Esophagus mucosa (tissue), 1 donor: Measurements from ENCODE around the gene PTRHD1. TPM values are rescaled to one million over a fixed set of nuclear protein-coding genes. Genes with fewer than 3 reads are reported as not detected.

Source experiments
- ATAC-seq: fragments of 200-7000 bp; cut with Tn5 transposase; one replicate; pipeline ENCODE4 v1.9.1; 2020
- total RNA-seq: library from RNA; stranded (reverse); gene quantifications from one replicate; pipeline ENCODE4 v1.2.4, GENCODE V29; 2023
- donor health status: DM: yes; HTN: yes; CAD: no.

PTRHD1 gene
- total RNA-seq, 1 donor from 2014 or later, result 34.9 TPM

DNA sequence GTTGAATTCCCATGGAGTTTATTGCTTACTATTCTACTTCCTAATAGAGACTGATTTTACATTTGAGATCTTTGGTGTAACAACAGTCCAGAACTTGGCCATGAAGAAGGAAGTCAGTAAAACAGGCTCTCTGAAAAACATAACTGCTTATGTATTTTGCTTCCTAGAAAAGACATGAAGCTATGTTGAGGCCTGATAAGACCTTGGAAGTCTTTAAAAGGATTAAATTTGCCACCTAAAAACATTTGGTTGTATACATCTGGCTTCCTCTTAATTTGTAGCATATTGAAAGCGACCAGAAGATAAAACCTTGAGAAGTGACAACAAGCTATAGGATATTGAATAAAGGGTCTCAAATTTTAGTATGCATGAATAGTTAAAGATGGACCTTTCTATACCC is 36.4 kb downstream of the PTRHD1 start:
- ATAC-seq, result no peak

DNA sequence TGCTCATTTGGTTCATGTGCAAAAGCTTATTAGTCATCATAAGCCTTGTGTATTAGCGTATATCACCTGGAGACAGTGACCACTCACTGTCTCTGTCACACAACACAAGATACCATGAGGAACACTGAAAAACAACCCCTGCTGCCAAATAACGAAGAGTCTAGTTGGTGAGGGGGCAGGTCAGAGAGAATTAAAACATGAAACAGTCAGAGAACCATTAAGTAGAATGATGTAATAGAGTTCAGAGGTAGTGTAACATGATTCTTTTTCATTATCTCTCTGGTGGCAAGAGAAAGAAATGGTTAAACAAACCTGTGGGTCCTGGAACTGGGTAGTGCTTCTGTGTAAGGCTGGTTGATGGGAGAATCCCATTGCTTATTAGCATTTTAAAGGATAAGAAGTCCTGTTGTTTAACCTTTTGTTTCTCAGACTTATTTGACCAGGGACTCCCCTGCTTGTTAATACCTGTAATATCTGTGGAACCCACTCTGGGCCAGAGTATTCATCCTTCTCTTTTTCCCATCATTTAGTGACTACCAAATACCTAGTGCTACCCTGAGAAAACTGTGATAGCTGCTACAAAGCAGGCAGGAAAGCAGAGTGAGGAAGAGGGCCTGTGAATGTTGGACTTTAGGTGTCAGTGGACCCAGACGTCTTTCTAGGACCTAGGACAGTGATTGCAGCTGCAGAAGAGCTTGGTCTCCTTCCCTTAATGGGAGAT is 38.0 kb downstream of the PTRHD1 start:
- no peak for ATAC-seq

DNA sequence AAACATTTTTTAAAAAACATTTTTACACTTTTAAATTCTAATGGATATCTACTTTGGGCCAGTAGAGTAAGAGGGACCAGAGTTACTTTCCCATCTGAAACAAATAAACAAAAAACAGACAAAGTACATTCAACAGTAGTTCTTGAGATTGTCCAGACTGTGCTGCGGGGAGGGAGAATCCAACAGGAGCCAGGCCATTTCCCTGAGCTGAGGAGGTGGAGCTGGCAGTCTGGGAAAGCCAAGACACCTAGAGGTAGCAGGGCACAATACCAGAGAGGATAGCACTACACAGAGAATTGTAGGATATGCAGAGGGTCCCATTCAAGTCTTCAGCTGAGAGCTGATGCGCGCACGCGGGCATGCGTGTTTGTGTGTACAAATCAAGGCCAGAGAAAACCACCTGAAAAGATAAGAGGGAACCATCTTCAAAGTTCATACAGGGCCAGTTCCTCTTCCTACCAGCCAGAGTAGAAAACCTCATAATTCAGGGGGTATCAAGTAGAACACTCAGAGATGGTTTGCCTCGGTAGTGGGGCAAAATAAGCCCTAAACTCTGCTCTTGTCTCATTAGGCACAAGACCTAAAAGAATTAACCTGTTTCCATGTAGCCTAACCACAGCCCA is 44.0 kb downstream of the PTRHD1 start:
- ATAC-seq, result no peak

DNA sequence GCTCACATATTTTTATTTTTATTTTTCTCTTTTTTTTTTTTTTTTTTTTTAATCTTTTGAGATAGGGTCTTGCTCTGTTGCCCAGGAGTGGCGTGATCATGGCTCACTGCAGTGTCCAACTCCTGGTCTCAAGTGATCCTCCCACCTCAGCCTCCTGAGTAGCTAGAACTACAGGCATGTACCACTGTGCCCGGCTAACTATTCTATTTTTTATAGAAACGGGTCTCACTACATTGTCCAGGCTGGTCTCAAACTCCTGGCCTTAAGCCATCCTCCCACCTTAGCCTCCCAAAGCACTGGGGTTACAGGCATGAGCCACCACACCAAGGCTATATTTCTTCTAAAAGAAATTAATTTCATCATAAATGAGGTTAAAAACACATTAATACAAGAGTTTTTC is 45.9 kb downstream of the PTRHD1 start:
- no peak for ATAC-seq

DNA sequence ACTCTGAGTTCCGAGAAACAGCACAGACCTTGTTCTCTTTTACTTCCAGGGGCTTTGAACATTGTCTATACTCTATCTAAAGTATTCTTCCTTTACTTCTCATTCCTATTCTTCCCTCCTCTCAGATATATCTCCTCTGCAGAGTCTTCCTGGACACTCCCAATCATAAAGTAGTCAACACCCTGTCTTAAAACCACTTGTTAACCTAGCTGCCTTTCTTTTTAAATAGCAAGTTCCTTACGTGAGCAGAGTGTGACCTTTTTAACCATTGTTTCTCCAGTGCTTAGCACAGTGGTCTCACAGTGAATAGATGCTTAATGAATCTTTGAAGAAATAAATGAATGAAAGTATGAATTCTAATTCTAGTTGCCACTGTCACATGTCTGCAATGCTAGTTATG is 47.4 kb downstream of the PTRHD1 start:
- no peak for ATAC-seq

DNA sequence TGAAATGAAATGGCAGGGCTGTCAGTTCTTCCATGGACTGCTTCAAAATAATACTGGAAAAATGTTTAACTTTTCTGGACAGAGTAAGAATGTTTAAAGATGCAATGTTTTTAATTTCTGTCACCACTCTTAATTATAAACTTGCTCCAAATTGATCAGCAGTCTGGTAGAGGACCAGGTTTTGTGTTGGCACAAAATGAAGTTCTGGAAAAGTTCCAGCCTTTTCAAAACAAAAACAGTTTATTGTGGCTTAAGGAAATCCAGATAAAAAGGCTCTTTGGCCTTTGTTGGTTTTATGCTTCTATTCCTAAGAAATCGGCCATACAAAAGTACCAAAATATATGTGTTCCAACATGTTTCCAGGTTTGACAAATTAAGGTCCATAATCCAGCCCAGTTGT is 48.8 kb downstream of the PTRHD1 start:
- no peak for ATAC-seq

DNA sequence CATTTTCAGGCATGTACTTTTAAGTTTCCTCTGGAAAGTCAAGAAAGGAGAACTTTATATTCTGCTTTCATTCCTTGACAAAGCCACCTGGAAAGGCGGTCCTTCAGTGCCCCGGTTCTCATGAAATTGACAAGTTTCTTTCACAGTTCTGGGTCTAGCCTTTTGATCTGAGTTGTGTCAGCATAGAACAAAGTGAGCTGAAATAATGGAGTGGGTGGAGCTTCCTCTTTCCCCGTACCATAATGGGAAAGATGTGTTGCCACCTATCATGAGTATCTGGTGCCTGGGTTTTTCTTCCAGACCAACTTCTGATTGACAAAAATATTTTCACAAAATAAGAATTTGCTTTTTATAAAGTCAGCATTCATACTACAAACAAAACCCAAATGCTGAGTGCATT is 49.3 kb downstream of the PTRHD1 start:
- no peak for ATAC-seq

DNA sequence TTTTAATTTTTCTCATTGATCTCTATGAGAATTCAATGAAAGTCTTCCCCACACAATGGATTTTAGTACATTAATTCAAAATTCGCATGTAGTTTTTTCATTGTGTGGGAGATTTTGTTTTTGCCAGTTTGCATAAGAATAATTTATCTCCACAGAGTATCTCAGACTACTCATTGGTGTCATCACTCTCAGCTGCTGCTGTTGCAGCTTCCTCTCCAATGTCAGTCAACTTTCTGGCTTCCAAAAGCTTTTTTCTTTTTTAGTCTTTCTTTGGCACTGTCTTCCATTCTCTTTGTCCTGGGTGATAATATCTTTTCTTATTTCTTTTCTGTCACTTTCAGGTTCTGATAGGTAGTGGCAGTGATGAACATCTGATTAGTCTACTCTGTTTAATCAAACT is 50.5 kb downstream of the PTRHD1 start:
- no peak for ATAC-seq

DNA sequence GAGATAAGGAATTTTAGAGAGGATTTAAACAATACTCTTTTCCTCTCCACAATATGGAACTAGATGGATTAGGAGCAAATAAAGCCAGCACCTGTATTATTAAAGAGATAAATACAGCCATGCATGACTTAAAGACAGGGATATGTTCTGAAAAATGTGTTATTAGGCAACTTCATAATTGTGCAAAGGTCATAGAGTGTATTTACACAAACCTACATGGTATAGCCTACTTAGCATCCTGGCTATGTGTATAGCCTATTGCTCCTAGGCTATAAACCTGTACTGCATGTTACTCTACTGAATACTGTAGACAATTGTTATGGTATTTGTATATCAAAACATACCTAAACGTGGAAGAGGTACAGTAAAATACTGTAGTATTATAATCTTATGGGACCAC is 53.0 kb downstream of the PTRHD1 start:
- no peak for ATAC-seq

Other genes starting within 250 kb of the PTRHD1 start
- gene CENPO, start within 50 bp of the PTRHD1 start, total RNA-seq, result 8.7 TPM
- 20.1 TPM for gene ADCY3, start 126.8 kb upstream of the PTRHD1 start, total RNA-seq
- gene DNAJC27, start 178.6 kb upstream of the PTRHD1 start, total RNA-seq, result 2.2 TPM
- 0.48 TPM for gene EFR3B, start 248.7 kb upstream of the PTRHD1 start, total RNA-seq